Testis (tissue), 3 donors: ENCODE measurements around the gene KRT12. TPM values are rescaled to one million over a fixed set of nuclear protein-coding genes. Genes with fewer than 3 reads are reported as not detected.
"Not testable (repeated sequence)": the region's sequence is repeated elsewhere in the genome, so short reads cannot be mapped to it uniquely, and the experiment has no call there.

ENCODE experiments used
- DNase-seq: peaks from one replicate; pipeline ENCODE4 v3.0.0-alpha.2; 2019
- H3K27ac ChIP-seq, 2 donors: fragments of 200-600 bp; sonication (generic); one replicate each; pipeline ENCODE4 v1.5.1; 2019
- H3K27me3 ChIP-seq: fragments of 200-600 bp; sonication (generic); one replicate; pipeline ENCODE4 v1.5.1; 2019
- H3K36me3 ChIP-seq: fragments of 200-600 bp; sonication (generic); one replicate; pipeline ENCODE4 v1.5.1; 2017; ENCODE audit warnings: low read depth; ENCODE audit errors: missing control alignments
- H3K4me1 ChIP-seq: fragments of 200-600 bp; sonication (generic); one replicate; pipeline ENCODE4 v1.5.1; 2019
- H3K4me3 ChIP-seq, 2 donors: fragments of 200-600 bp; sonication (generic); one replicate each; pipeline ENCODE4 v1.5.1; 2017 to 2019
- H3K9me3 ChIP-seq: fragments of 200-600 bp; sonication (generic); one replicate; pipeline ENCODE4 v1.5.1; 2017
- POLR2A ChIP-seq: fragments of 450-650 bp; IDR thresholded peaks from one replicate; pipeline ENCODE4 v1.6.1; 2017; ENCODE audit warnings: antibody characterized with exemption, mild to moderate bottlenecking, moderate library complexity
- WGBS, 2 donors: methylation state at CpG; one replicate each; pipeline ENCODE4 v1.1.5; 2018; 5-methylcytosine and 5-hydroxymethylcytosine counted together
- intact Hi-C: fragments of 100-400 bp; cut with DNase I; formaldehyde crosslinking; loops from one replicate; pipeline ENCODE4 v1.15.1; 2023; ENCODE audit warnings: low total_unique reads
- polyA plus RNA-seq: library from polyadenylated mRNA; stranded (reverse); fragments of 350-450 nt; fragmentation: Illumina TruSeq; extraction: RNeasy Lipid Tissue Mini Kit (QIAGEN cat#74804); gene quantifications from one replicate; pipeline ENCODE4 v1.2.3, GENCODE V29; 2014; ENCODE audit warnings: low read depth, low replicate concordance; ENCODE audit not compliant: insufficient read depth
- total RNA-seq, 2 donors: library from RNA; depleted of rRNA; stranded (reverse); fragments of >200 nt; gene quantifications; one replicate each; pipeline ENCODE4 v1.2.3, GENCODE V29; 2016
- TF ChIP-seq, protein P1 (sequence below), 3 experiments: fragments of 450-650 bp in 2 of 3; fragments of 200-600 bp in 1 of 3; sonication (generic) in 1 of 3; IDR thresholded peaks; one replicate each; pipeline ENCODE4 v1.5.1; 2016 to 2019; ENCODE audit warnings: antibody characterized with exemption in 3 of 3, mild to moderate bottlenecking in 2 of 3, moderate library complexity in 1 of 3

KRT12 gene
- total and polyA plus RNA-seq, 3 donors from 2014 or later = 0.26 to 0.68 (median 0.63) TPM

DNA sequence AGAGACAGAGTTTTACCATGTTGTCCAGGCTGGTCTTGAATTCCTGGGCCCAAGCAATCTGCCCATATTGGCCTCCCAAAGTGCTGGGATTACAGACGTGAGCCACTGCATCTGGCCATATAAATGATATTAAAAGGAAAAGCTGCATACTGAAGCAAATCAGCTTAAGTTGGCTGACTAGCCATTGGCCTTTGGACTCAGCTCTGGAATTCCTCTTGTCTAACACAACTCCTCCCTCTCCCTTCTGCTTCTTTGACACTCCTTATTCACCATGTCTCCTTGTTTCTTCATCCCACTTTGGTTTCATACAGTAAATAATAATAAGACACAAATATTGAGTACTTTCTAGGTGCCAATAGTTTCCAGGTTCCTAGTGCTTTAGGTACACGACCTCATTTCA lies 7.5 kb downstream of the KRT12 start:
- WGBS, 2 donors = 65 to 72% methylated on average over 2 of the region's 2 CpGs
- intact Hi-C loops = no loop called here
- no peaks in the 10 kb centered on the region for H3K4me1 ChIP-seq
- H3K36me3 ChIP-seq = no peaks in the 10 kb centered on the region
- H3K27me3 ChIP-seq = no peaks in the 10 kb centered on the region
- no peak overlapping the region for H3K4me3 ChIP-seq
- TF ChIP-seq, protein P1, sequence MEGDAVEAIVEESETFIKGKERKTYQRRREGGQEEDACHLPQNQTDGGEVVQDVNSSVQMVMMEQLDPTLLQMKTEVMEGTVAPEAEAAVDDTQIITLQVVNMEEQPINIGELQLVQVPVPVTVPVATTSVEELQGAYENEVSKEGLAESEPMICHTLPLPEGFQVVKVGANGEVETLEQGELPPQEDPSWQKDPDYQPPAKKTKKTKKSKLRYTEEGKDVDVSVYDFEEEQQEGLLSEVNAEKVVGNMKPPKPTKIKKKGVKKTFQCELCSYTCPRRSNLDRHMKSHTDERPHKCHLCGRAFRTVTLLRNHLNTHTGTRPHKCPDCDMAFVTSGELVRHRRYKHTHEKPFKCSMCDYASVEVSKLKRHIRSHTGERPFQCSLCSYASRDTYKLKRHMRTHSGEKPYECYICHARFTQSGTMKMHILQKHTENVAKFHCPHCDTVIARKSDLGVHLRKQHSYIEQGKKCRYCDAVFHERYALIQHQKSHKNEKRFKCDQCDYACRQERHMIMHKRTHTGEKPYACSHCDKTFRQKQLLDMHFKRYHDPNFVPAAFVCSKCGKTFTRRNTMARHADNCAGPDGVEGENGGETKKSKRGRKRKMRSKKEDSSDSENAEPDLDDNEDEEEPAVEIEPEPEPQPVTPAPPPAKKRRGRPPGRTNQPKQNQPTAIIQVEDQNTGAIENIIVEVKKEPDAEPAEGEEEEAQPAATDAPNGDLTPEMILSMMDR (IDR thresholded peaks at IDR 0.05) = no peak
- no peak for TF ChIP-seq POLR2A
- no peaks in the 10 kb centered on the region for H3K9me3 ChIP-seq
- DNase-seq = no peak
- H3K27ac ChIP-seq = no peak overlapping the region

- H3K27ac ChIP-seq, H3K36me3 ChIP-seq, DNase-seq, H3K4me1 ChIP-seq, H3K9me3 ChIP-seq, H3K4me3 ChIP-seq, H3K27me3 ChIP-seq, intact Hi-C loops: not testable (repeated sequence)
- 87 to 91% methylated on average over 2 of the region's 2 CpGs for WGBS, 2 donors
These were observed 8.4 kb downstream of the KRT12 start for GRCh38 chr17:40858667-40859066.

DNA sequence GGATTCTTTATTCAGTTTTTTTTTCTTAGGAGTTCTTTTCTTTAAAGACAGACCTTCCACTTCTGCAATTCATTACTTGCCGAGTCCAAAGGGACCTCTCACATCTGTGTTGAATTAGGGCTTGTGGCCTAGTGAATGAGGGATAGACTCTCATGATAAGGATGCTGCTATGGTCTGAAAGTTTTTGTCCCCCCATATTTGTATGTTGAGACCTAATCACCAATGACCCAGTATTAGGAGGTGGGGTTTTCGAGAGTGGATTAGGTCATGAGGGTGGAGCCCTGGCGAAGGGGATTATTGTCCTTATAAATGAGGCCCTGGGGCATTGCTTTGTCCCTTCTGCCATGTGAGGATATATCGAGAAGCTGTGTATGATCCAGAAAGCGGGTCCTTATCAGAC lies 9.5 kb downstream of the KRT12 start:
- no peaks in the 10 kb centered on the region for H3K9me3 ChIP-seq
- no peak for DNase-seq
- WGBS, 2 donors = 69 to 74% methylated on average over 5 of the region's 5 CpGs
- H3K27ac ChIP-seq = no peak overlapping the region
- intact Hi-C loops = no loop called here
- no peaks in the 10 kb centered on the region for H3K36me3 ChIP-seq
- H3K4me1 ChIP-seq = no peaks in the 10 kb centered on the region
- TF ChIP-seq, protein P1 (IDR thresholded peaks at IDR 0.05) = no peak
- no peak for TF ChIP-seq POLR2A
- H3K4me3 ChIP-seq = no peak overlapping the region
- no peaks in the 10 kb centered on the region for H3K27me3 ChIP-seq

DNA sequence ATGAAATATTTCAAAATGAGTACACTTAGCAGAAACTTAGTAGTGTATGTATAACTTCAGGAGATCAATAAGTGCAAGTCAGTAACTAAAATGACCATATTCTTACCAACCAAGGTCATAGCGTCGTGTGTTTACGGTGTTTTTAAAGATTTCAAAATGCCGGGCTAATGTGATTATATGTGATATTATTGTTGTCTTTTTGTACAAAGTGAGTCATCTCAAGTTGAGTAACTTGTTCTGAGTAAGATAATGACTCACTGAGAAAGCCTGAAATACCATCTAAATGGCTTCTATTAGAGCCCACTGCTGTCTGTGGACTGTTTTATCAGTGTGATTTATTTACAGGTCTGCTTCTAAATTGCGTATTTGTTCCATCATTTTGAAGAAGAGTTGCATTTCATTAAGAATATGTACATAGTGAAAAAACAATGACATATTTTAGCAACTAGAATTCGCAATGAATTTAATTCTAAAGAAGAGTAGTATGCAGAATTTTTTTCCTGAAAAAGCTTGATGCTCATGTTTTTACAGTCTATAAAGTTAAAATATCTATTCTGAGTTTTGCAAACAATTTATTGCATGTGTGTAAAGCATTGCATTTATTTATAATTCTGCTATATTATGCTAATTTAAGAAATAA lies 12.7 kb downstream of the KRT12 start:
- Histone ChIP-seq H3K27ac (no peak overlapping the region), H3K9me3 (no peaks in the 10 kb centered on the region), H3K27me3 (no peaks in the 10 kb centered on the region), H3K4me1 (no peaks in the 10 kb centered on the region), H3K4me3 (no peak overlapping the region), H3K36me3 (no peaks in the 10 kb centered on the region)
- no peak for DNase-seq
- intact Hi-C loops = no loop called here
- whole genome bisulfite sequencing, 2 donors = 58 to 60% methylated on average over 6 of the region's 6 CpGs
- TF ChIP-seq, protein P1 (IDR thresholded peaks at IDR 0.05) = no peak
- TF ChIP-seq POLR2A = no peak

DNA sequence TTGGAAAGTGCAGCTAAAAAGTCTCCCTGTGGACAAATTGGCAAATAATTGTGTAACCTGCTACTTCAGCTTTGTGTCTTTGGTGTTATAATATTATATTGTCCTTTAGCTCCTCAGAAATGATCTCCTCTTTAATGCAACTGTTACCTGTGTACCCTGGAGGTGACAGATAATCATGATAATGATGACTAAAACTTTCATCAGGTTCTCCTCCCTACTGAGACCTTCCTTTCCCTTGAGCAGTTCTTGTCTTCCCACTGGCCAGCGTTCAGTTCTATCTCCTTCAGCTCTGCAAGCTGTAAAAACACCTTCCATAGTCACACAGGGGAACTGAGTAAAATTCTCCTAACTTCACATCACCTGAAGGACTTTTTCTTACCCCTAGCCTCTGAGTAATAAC lies 14.7 kb downstream of the KRT12 start:
- no peak overlapping the region for H3K27ac ChIP-seq
- intact Hi-C loops = no loop called here
- no peaks in the 10 kb centered on the region for H3K36me3 ChIP-seq
- no peaks in the 10 kb centered on the region for H3K4me1 ChIP-seq
- no peaks in the 10 kb centered on the region for H3K9me3 ChIP-seq
- no peak for DNase-seq
- WGBS, 2 donors = 63 to 85% methylated on average over 1 of the region's 1 CpG
- no peaks in the 10 kb centered on the region for H3K27me3 ChIP-seq
- no peak overlapping the region for H3K4me3 ChIP-seq
- TF ChIP-seq, protein P1 (IDR thresholded peaks at IDR 0.05) = no peak
- no peak for TF ChIP-seq POLR2A
